GM21619 (cell line): ENCODE measurements around the gene PIGC.

Experiments
- ATAC-seq: cut with Tn5 transposase; IDR thresholded peaks from one replicate; pipeline ENCODE4 v1.9.1; 2021; ENCODE audit not compliant: unreplicated experiment

Gene PIGC

GRCh38 chr1:172443666-172444453, at the start of gene PIGC:
Gene PIGC, minus strand, starts transcription at chr1:172444069. Its CDS starts 1,447 bp downstream, at chr1:172442622.
- ATAC-seq = peak; percentile 99

GRCh38 chr1:172492421-172492820, 48.6 kb upstream of the PIGC start:
- ATAC-seq = no peak

GRCh38 chr1:172489847-172490246, 46.0 kb upstream of the PIGC start:
- ATAC-seq = no peak

GRCh38 chr1:172488393-172488792, 44.5 kb upstream of the PIGC start:
- ATAC-seq = no peak

GRCh38 chr1:172487550-172487949, 43.7 kb upstream of the PIGC start:
- no peak for ATAC-seq

GRCh38 chr1:172486805-172487454, 43.1 kb upstream of the PIGC start:
- no peak for ATAC-seq

- no peak for ATAC-seq
Observed at GRCh38 chr1:172485626-172486025, 41.8 kb upstream of the PIGC start.

GRCh38 chr1:172484252-172484651, 40.4 kb upstream of the PIGC start:
- ATAC-seq = no peak

- ATAC-seq = no peak
Observed at GRCh38 chr1:172483448-172483847, 39.6 kb upstream of the PIGC start.

GRCh38 chr1:172482044-172482443, 38.2 kb upstream of the PIGC start:
- ATAC-seq = peak; percentile 62

GRCh38 chr1:172480431-172480830, 36.6 kb upstream of the PIGC start:
- ATAC-seq = no peak

GRCh38 chr1:172478485-172478884, 34.6 kb upstream of the PIGC start:
- ATAC-seq = no peak

- ATAC-seq = no peak
Observed at GRCh38 chr1:172477741-172478140, 33.9 kb upstream of the PIGC start.

GRCh38 chr1:172477216-172477615, 33.3 kb upstream of the PIGC start:
- ATAC-seq = no peak

- no peak for ATAC-seq
Observed at GRCh38 chr1:172476218-172476811, 32.4 kb upstream of the PIGC start.

GRCh38 chr1:172473842-172474241, 30.0 kb upstream of the PIGC start:
- no peak for ATAC-seq

- no peak for ATAC-seq
Observed at GRCh38 chr1:172473302-172473701, 29.4 kb upstream of the PIGC start.

- no peak for ATAC-seq
Observed at GRCh38 chr1:172472495-172472894, 28.6 kb upstream of the PIGC start.

- no peak for ATAC-seq
Observed at GRCh38 chr1:172471666-172472065, 27.8 kb upstream of the PIGC start.

GRCh38 chr1:172470149-172470548, 26.3 kb upstream of the PIGC start:
- ATAC-seq = no peak

GRCh38 chr1:172469717-172470116, 25.8 kb upstream of the PIGC start:
- ATAC-seq = no peak

- ATAC-seq = no peak
Observed at GRCh38 chr1:172468296-172468695, 24.4 kb upstream of the PIGC start.
